DND-41 (cell line): Measurements from ENCODE around the gene FAM107B.
"Not testable (repeated sequence)": the region's sequence is repeated elsewhere in the genome, so short reads cannot be mapped to it uniquely, and the experiment has no call there.

Source experiments
- ATAC-seq: fragments of 200-7000 bp; cut with Tn5 transposase; 3 replicates; pipeline ENCODE4 v1.9.1; 2021; ENCODE audit warnings: low read depth; ENCODE audit not compliant: insufficient read depth
- DNase-seq: peaks from one replicate; pipeline ENCODE4 v3.0.0-alpha.2; 2020
- H2AFZ ChIP-seq: 2 replicates; pipeline ENCODE4 v1.6.0; 2012; ENCODE audit warnings: low read depth, low read length
- H3K27ac ChIP-seq: 2 replicates; pipeline ENCODE4 v1.5.1; 2012; ENCODE audit warnings: low read length, inconsistent platforms
- H3K27me3 ChIP-seq: fragments of 200-600 bp; sonication (generic); 2 replicates; pipeline ENCODE4 v1.6.0; 2012; ENCODE audit warnings: low read length, mild to moderate bottlenecking, inconsistent platforms; ENCODE audit not compliant: insufficient read depth, poor library complexity
- H3K36me3 ChIP-seq: 2 replicates; pipeline ENCODE4 v1.5.1; 2012; ENCODE audit warnings: low read length, inconsistent platforms; ENCODE audit not compliant: insufficient read depth
- H3K4me1 ChIP-seq: 2 replicates; pipeline ENCODE4 v1.5.1; 2012; ENCODE audit warnings: mild to moderate bottlenecking, low read length; ENCODE audit not compliant: insufficient read depth
- H3K4me2 ChIP-seq: 2 replicates; pipeline ENCODE4 v1.6.0; 2012; ENCODE audit warnings: mild to moderate bottlenecking, moderate library complexity, low read length, inconsistent platforms; ENCODE audit not compliant: insufficient read depth
- H3K4me3 ChIP-seq, 2 experiments: fragments of 200-600 bp in 1 of 2; shearing (Covaris generic) in 1 of 2; 2 replicates each; pipeline ENCODE4 v1.5.1; 2012 to 2016; ENCODE audit warnings: inconsistent platforms in 2 of 2, low read length in 2 of 2, mild to moderate bottlenecking in 2 of 2, low read depth in 1 of 2, moderate library complexity in 1 of 2
- H3K79me2 ChIP-seq: 2 replicates; pipeline ENCODE4 v1.6.0; 2012; ENCODE audit warnings: low read length, inconsistent platforms; ENCODE audit not compliant: insufficient read depth
- H3K9ac ChIP-seq: 2 replicates; pipeline ENCODE4 v1.6.0; 2012; ENCODE audit warnings: low read depth, mild to moderate bottlenecking, inconsistent platforms, low read length, moderate library complexity
- H3K9me3 ChIP-seq: 2 replicates; pipeline ENCODE4 v1.5.1; 2012; ENCODE audit warnings: low read length, moderate library complexity, mild to moderate bottlenecking, inconsistent platforms; ENCODE audit not compliant: insufficient read depth, severe bottlenecking
- H4K20me1 ChIP-seq: 2 replicates; pipeline ENCODE4 v1.6.0; 2012; ENCODE audit warnings: low read length; ENCODE audit not compliant: insufficient read depth
- CTCF ChIP-seq: IDR thresholded peaks from 2 replicates; pipeline ENCODE4 v1.5.1; 2012; ENCODE audit warnings: borderline replicate concordance, low read length, moderate library complexity, mild to moderate bottlenecking; ENCODE audit not compliant: poor library complexity, severe bottlenecking; ENCODE audit errors: extremely low read depth
- EZH2 ChIP-seq: IDR thresholded peaks from 3 replicates; pipeline ENCODE4 v1.6.1; 2012; ENCODE audit warnings: borderline replicate concordance, low read depth, mild to moderate bottlenecking, moderate library complexity, low read length, inconsistent platforms; ENCODE audit not compliant: severe bottlenecking

Gene FAM107B

GRCh38 chr10:14821635-14822375 lies 47.1 kb upstream of the FAM107B start:
- no peak overlapping the region for H3K27ac ChIP-seq
- H3K79me2 ChIP-seq = no peaks in the 10 kb centered on the region
- no peaks in the 10 kb centered on the region for H4K20me1 ChIP-seq
- H3K9ac ChIP-seq = no peak overlapping the region
- no peak overlapping the region for H3K4me2 ChIP-seq
- H3K27me3 ChIP-seq = peaks cover 3% of the 10 kb centered on the region
- no peak for TF ChIP-seq CTCF
- H3K36me3 ChIP-seq = no peaks in the 10 kb centered on the region
- no peak overlapping the region for H3K4me3 ChIP-seq
- no peaks in the 10 kb centered on the region for H3K4me1 ChIP-seq
- H2AFZ ChIP-seq = no peak overlapping the region
- H3K9me3 ChIP-seq = no peaks in the 10 kb centered on the region
- DNase-seq = no peak
- ATAC-seq = no peak

- no peaks in the 10 kb centered on the region for H3K27me3 ChIP-seq
- no peak overlapping the region for H3K9ac ChIP-seq
- no peaks in the 10 kb centered on the region for H4K20me1 ChIP-seq
- no peak overlapping the region for H3K4me3 ChIP-seq
- no peak overlapping the region for H3K4me2 ChIP-seq
- H3K79me2 ChIP-seq = no peaks in the 10 kb centered on the region
- H3K27ac ChIP-seq = no peak overlapping the region
- H3K36me3 ChIP-seq = no peaks in the 10 kb centered on the region
- ATAC-seq (no peak), DNase-seq (no peak)
- no peak overlapping the region for H2AFZ ChIP-seq
- no peaks in the 10 kb centered on the region for H3K9me3 ChIP-seq
- TF ChIP-seq CTCF (no peak), EZH2 (no peak)
- no peaks in the 10 kb centered on the region for H3K4me1 ChIP-seq
These were observed 46.1 kb upstream of the FAM107B start for GRCh38 chr10:14820775-14821154.

- ATAC-seq (no peak), DNase-seq (no peak)
- no peak overlapping the region for H3K4me2 ChIP-seq
- no peak overlapping the region for H2AFZ ChIP-seq
- H3K27me3 ChIP-seq = no peaks in the 10 kb centered on the region
- no peak overlapping the region for H3K27ac ChIP-seq
- TF ChIP-seq CTCF = no peak
- no peak for TF ChIP-seq EZH2
- H3K79me2 ChIP-seq = no peaks in the 10 kb centered on the region
- H3K9me3 ChIP-seq = no peaks in the 10 kb centered on the region
- no peak overlapping the region for H3K4me3 ChIP-seq
- no peaks in the 10 kb centered on the region for H4K20me1 ChIP-seq
- H3K9ac ChIP-seq = no peak overlapping the region
- no peaks in the 10 kb centered on the region for H3K36me3 ChIP-seq
- no peaks in the 10 kb centered on the region for H3K4me1 ChIP-seq
These were observed 45.5 kb upstream of the FAM107B start for GRCh38 chr10:14820010-14820774.

- not testable (repeated sequence) for H3K79me2 ChIP-seq, H3K4me2 ChIP-seq, H3K9ac ChIP-seq, H2AFZ ChIP-seq, DNase-seq, H3K27me3 ChIP-seq, H4K20me1 ChIP-seq, ATAC-seq, H3K27ac ChIP-seq, H3K4me1 ChIP-seq, H3K4me3 ChIP-seq, H3K9me3 ChIP-seq, H3K36me3 ChIP-seq
These were observed 42.0 kb upstream of the FAM107B start for GRCh38 chr10:14816717-14817116.
